CD4-positive, alpha-beta T cell treated with Interleukin-4 for 1 hour (primary cell): ENCODE results near the gene GAGE1.
"Not testable (repeated sequence)": the region's sequence is repeated elsewhere in the genome, so short reads cannot be mapped to it uniquely, and the experiment has no call there.

ENCODE experiments used
- DNase-seq, 2 donors: peaks; one replicate each; pipeline ENCODE4 v3.0.0-alpha.2; 2020 to 2022

Gene GAGE1

GRCh38 chrX:49598720-49599119, at the start of gene GAGE1:
TSS of gene GAGE1 (plus strand) at chrX:49599020. CDS start at chrX:49600175, 1,155 bp downstream.
- DNase-seq: not testable (repeated sequence)

- not testable (repeated sequence) for DNase-seq
Observed at GRCh38 chrX:49550989-49551388, 47.8 kb upstream of the GAGE1 start, which contains the start of gene GAGE12E. TSS of gene GAGE12E (plus strand) at chrX:49551289. CDS start at chrX:49552444, 1,155 bp downstream.

GRCh38 chrX:49560542-49560941, 38.3 kb upstream of the GAGE1 start, which contains the start of gene GAGE12F:
TSS of gene GAGE12F (plus strand) at chrX:49560842. CDS start at chrX:49561997, 1,155 bp downstream.
- not testable (repeated sequence) for DNase-seq

GRCh38 chrX:49568728-49569127, 30.1 kb upstream of the GAGE1 start:
- not testable (repeated sequence) for DNase-seq

GRCh38 chrX:49569152-49569551, 29.7 kb upstream of the GAGE1 start:
- not testable (repeated sequence) for DNase-seq

- not testable (repeated sequence) for DNase-seq
Observed at GRCh38 chrX:49570100-49570499, 28.7 kb upstream of the GAGE1 start, which contains the start of gene GAGE12G. TSS of gene GAGE12G (plus strand) at chrX:49570400. CDS start at chrX:49571555, 1,155 bp downstream.

- not testable (repeated sequence) for DNase-seq
Observed at GRCh38 chrX:49579649-49580048, 19.2 kb upstream of the GAGE1 start, which contains the start of gene GAGE12H. TSS of gene GAGE12H (plus strand) at chrX:49579949. CDS start at chrX:49581104, 1,155 bp downstream.

GRCh38 chrX:49589196-49589595, 9.6 kb upstream of the GAGE1 start, which contains the start of gene GAGE2A:
TSS of gene GAGE2A (plus strand) at chrX:49589496. CDS start at chrX:49590651, 1,155 bp downstream.
- not testable (repeated sequence) for DNase-seq

- not testable (repeated sequence) for DNase-seq
Observed at GRCh38 chrX:49589769-49590478, 8.9 kb upstream of the GAGE1 start.

- DNase-seq: not testable (repeated sequence)
Observed at GRCh38 chrX:49590488-49590887, 8.3 kb upstream of the GAGE1 start.

GRCh38 chrX:49610718-49611310, 12.0 kb downstream of the GAGE1 start:
- no peak for DNase-seq

GRCh38 chrX:49618574-49618973, 19.8 kb downstream of the GAGE1 start:
- DNase-seq: no peak

- peak; percentile 2 to 39 for DNase-seq
Observed at GRCh38 chrX:49627086-49627777, 28.4 kb downstream of the GAGE1 start.

GRCh38 chrX:49644991-49645637, 46.3 kb downstream of the GAGE1 start:
- DNase-seq: no peak

- DNase-seq: no peak
Observed at GRCh38 chrX:49656533-49656932, 57.7 kb downstream of the GAGE1 start.
